MM.1S (cell line): Measurements from ENCODE around the gene COIL.
A peak's percentile ranks its signal among the peaks of the same experiment; 100 is the strongest.
"Not testable (repeated sequence)": the region's sequence is repeated elsewhere in the genome, so short reads cannot be mapped to it uniquely, and the experiment has no call there.

Experiments used
- DNase-seq: peaks from one replicate; pipeline ENCODE4 v3.0.0-alpha.2; 2015
- H2AFZ ChIP-seq: fragments of 300-600 bp; sonication (generic); 2 replicates; pipeline ENCODE4 v1.6.0; 2016; ENCODE audit warnings: antibody characterized with exemption, low read length
- H3F3A ChIP-seq: fragments of 300-600 bp; sonication (generic); 2 replicates; pipeline ENCODE4 v1.6.1; 2016; ENCODE audit warnings: mild to moderate bottlenecking, antibody characterized with exemption, low read length, moderate library complexity, mixed read lengths; ENCODE audit not compliant: insufficient read depth
- H3K27ac ChIP-seq: fragments of 300-600 bp; sonication (generic); 2 replicates; pipeline ENCODE4 v1.5.1; 2016; ENCODE audit warnings: mild to moderate bottlenecking, low read length
- H3K27me3 ChIP-seq: fragments of 300-600 bp; sonication (generic); replicated peaks from 2 replicates; pipeline ENCODE4 v1.6.0; 2016; ENCODE audit warnings: low read length; ENCODE audit not compliant: insufficient read depth
- H3K36me3 ChIP-seq: fragments of 300-600 bp; sonication (generic); replicated peaks from 2 replicates; pipeline ENCODE4 v1.6.1; 2016; ENCODE audit warnings: mild to moderate bottlenecking, low read length, mixed read lengths; ENCODE audit not compliant: insufficient read depth
- H3K4me1 ChIP-seq: fragments of 300-600 bp; sonication (generic); 2 replicates; pipeline ENCODE4 v1.6.1; 2016; ENCODE audit warnings: low read length, mixed read lengths
- H3K4me2 ChIP-seq: fragments of 300-600 bp; sonication (generic); 2 replicates; pipeline ENCODE4 v1.6.0; 2016; ENCODE audit warnings: low read depth, low read length
- H3K4me3 ChIP-seq: fragments of 300-600 bp; sonication (generic); 2 replicates; pipeline ENCODE4 v1.5.1; 2016; ENCODE audit warnings: low read length, mixed read lengths
- H3K79me2 ChIP-seq: fragments of 300-600 bp; sonication (generic); 2 replicates; pipeline ENCODE4 v1.6.1; 2016; ENCODE audit warnings: mixed run types, low read length, mixed read lengths
- H3K9ac ChIP-seq: fragments of 300-600 bp; sonication (generic); 2 replicates; pipeline ENCODE4 v1.6.1; 2016; ENCODE audit warnings: low read length, mixed read lengths
- H3K9me2 ChIP-seq: fragments of 300-600 bp; sonication (generic); replicated peaks from 2 replicates; pipeline ENCODE4 v1.6.1; 2016; ENCODE audit warnings: mild to moderate bottlenecking, low read length, mixed read lengths; ENCODE audit not compliant: insufficient read depth
- H3K9me3 ChIP-seq: fragments of 300-600 bp; sonication (generic); replicated peaks from 2 replicates; pipeline ENCODE4 v1.6.1; 2016; ENCODE audit warnings: mild to moderate bottlenecking, low read length, mixed read lengths; ENCODE audit not compliant: insufficient read depth
- H4K20me1 ChIP-seq: fragments of 300-600 bp; sonication (generic); 2 replicates; pipeline ENCODE4 v1.6.1; 2016; ENCODE audit warnings: mild to moderate bottlenecking, low read length, moderate library complexity, mixed read lengths; ENCODE audit not compliant: insufficient read depth
- CTCF ChIP-seq: fragments of 300-600 bp; sonication (generic); IDR thresholded peaks from 2 replicates; pipeline ENCODE4 v1.5.1; 2016; ENCODE audit warnings: antibody characterized with exemption, low read length, mixed read lengths
- EZH2 ChIP-seq: fragments of 300-600 bp; sonication (generic); optimal IDR thresholded peaks from 2 replicates; pipeline ENCODE3; 2017; ENCODE audit warnings: low read depth, mild to moderate bottlenecking, antibody characterized with exemption, low read length, mixed read lengths
- EZH2phosphoT487 ChIP-seq: fragments of 300-600 bp; sonication (generic); IDR thresholded peaks from 2 replicates; pipeline ENCODE4 v1.6.1; 2018; ENCODE audit warnings: antibody characterized with exemption, low read length

The COIL gene

DNA sequence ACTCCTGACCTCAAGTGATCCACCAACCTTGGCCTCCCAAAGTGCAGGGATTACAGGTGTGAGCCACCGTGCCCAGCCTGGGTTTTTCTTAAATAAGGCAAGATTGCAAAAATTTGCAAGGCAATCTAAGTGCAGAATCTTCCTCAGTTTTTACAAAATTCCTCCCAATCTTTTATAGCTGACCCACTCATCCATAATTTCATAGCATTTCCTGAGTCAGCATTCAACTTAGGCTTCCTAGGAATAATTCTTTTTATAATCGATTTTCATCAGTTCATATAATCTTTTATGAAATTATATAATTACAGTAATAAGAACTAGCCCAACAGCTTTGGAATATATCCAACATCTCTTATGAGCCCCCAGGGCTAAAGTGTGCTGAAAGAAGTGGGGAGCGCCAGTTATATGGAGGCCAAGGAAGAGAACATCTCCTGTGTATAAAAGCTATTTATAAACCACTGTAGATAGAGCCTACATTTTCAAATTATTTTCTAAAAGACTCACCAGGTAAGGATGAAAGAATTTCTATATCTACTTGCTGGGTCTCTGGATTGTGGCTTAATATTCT lies 14.8 kb downstream of the COIL start:
- Histone ChIP-seq H3K9me2 (no peaks in the 10 kb centered on the region), H3K4me3 (no peak overlapping the region), H3K36me3 (peaks cover 10% of the 10 kb centered on the region; the same call in 1 of the 2 replicates), H3F3A (no peaks in the 10 kb centered on the region), H3K27ac (no peak overlapping the region), H3K9me3 (no peaks in the 10 kb centered on the region), H2AFZ (no peak overlapping the region), H3K4me1 (no peaks in the 10 kb centered on the region), H3K27me3 (no peaks in the 10 kb centered on the region), H3K79me2 (no peaks in the 10 kb centered on the region), H4K20me1 (no peaks in the 10 kb centered on the region), H3K9ac (no peak overlapping the region), H3K4me2 (no peak overlapping the region)
- TF ChIP-seq EZH2, result no peak
- TF ChIP-seq CTCF, result no peak
- TF ChIP-seq EZH2phosphoT487, result no peak
- DNase-seq, result no peak

DNA sequence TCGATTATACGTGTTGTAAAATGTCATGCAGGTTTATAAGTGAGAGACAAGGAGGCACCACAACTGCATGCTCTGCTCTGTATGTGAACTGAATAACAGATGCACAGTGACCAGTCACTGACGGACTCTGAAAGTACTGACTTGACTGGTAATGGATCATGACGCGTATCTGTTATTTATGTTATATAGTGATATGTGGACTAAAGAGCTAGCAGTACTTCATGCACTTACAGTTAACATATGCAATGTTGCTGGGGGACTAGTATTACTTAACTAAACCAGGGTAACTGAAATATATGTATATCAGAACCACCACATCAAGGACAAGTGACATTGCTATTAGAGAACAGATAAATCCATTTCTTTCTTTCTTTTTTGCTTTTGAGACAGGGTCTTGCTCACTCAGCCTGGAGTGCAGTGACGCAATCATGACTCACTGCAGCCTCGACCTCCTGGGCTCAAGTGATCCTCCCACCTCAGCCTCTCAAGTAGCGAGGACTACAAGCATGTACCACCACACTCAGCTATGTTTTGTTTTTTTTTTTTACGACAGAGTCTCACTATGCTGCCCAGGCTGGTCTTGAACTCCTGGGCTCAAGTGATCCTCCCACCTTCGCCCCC lies 17.2 kb downstream of the COIL start:
- TF ChIP-seq EZH2, result no peak
- TF ChIP-seq CTCF, result no peak
- no peak for TF ChIP-seq EZH2phosphoT487
- Histone ChIP-seq H3K36me3 (peaks cover 10% of the 10 kb centered on the region; the same call in 1 of the 2 replicates), H3K27me3 (no peaks in the 10 kb centered on the region), H4K20me1 (no peaks in the 10 kb centered on the region), H2AFZ (no peak overlapping the region), H3K27ac (no peak overlapping the region), H3K9me2 (no peaks in the 10 kb centered on the region), H3F3A (peaks cover 3% of the 10 kb centered on the region; the same call in 1 of the 2 replicates), H3K79me2 (0 out of 2 replicates have a peak, but pooled peaks cover 8% of the 10 kb centered on the region), H3K4me3 (no peak overlapping the region), H3K4me1 (peaks cover 6% of the 10 kb centered on the region; the same call in 1 of the 2 replicates), H3K9me3 (no peaks in the 10 kb centered on the region), H3K9ac (no peak overlapping the region), H3K4me2 (no peak overlapping the region)
- DNase-seq, result no peak

DNA sequence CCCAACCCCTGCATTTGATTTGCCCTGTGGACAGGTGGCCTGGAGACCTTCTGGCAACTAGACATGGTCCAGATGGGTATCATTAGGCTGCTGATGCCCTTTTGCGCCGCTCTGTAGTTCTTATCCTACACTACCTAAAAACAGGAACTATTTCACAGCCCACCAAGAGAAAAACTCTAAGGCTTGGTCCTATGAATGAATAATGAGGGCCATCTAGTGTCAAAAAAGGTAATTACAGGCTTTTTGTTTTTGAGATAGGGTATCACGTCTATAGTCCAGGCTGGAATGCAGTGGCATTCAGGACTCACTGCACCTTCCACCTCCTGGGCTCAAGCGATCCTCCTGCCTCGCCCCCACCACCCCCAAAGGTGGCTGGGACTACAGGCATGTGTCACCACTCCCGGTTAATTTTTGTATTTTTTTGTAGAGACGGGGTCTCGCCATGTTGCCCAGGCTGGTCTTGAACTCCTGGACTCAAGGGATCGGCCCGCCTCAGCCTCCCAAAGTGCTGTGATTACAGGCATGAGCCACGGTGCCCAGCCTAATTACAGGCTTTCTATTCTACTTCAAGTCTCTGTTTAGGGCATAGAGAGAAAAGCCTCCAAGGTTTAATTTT lies 20.9 kb downstream of the COIL start:
- Histone ChIP-seq H2AFZ (no peak overlapping the region), H3K4me2 (no peak overlapping the region), H3K4me3 (no peak overlapping the region), H3K9ac (no peak overlapping the region), H3K9me2 (no peaks in the 10 kb centered on the region), H3K27me3 (no peaks in the 10 kb centered on the region), H4K20me1 (no peaks in the 10 kb centered on the region), H3K4me1 (peaks cover 25% of the 10 kb centered on the region), H3K27ac (no peak overlapping the region), H3K9me3 (no peaks in the 10 kb centered on the region), H3F3A (peaks cover 20% of the 10 kb centered on the region), H3K36me3 (peaks cover 10% of the 10 kb centered on the region; the same call in 1 of the 2 replicates), H3K79me2 (peaks cover 18% of the 10 kb centered on the region; the same call in 1 of the 2 replicates)
- TF ChIP-seq EZH2 (no peak), EZH2phosphoT487 (no peak), CTCF (peak; percentile 77)
- DNase-seq, result peak; percentile 74

GRCh38 chr17:56938206-56938605 lies 22.6 kb downstream of the COIL start:
- Histone ChIP-seq H3K9ac (peak overlapping the region; percentile 50), H3K79me2 (peaks cover 18% of the 10 kb centered on the region; the same call in 1 of the 2 replicates), H3K4me2 (peak overlapping the region; percentile 73), H3F3A (peaks cover 29% of the 10 kb centered on the region), H3K4me1 (peaks cover 37% of the 10 kb centered on the region), H3K4me3 (peak overlapping the region; percentile 33), H3K27ac (peak overlapping the region; percentile 86)
- not testable (repeated sequence) for H3K9me2 ChIP-seq, H3K36me3 ChIP-seq, H3K9me3 ChIP-seq, H2AFZ ChIP-seq, H4K20me1 ChIP-seq, H3K27me3 ChIP-seq
- DNase-seq, result peak; percentile 82
